Hepatocyte (in vitro differentiated cells): Measurements from ENCODE around the gene PTPRN2.

Experiments used
- EZH2 ChIP-seq: fragments of 200-600 bp; sonication (generic); IDR thresholded peaks from 2 replicates; pipeline ENCODE4 v1.6.1; 2016; ENCODE audit warnings: antibody characterized with exemption, mild to moderate bottlenecking, borderline replicate concordance
- EZH2phosphoT487 ChIP-seq: fragments of 200-600 bp; sonication (generic); IDR thresholded peaks from one replicate; pipeline ENCODE4 v1.6.1; 2018; ENCODE audit warnings: antibody characterized with exemption, mild to moderate bottlenecking, low read depth, moderate library complexity; ENCODE audit not compliant: unreplicated experiment, severe bottlenecking
- TF ChIP-seq, protein P1 (sequence below): fragments of 200-600 bp; sonication (generic); IDR thresholded peaks from 2 replicates; pipeline ENCODE4 v1.5.1; 2016; ENCODE audit warnings: antibody characterized with exemption, mild to moderate bottlenecking; ENCODE audit not compliant: poor library complexity

- TF ChIP-seq, protein P1, sequence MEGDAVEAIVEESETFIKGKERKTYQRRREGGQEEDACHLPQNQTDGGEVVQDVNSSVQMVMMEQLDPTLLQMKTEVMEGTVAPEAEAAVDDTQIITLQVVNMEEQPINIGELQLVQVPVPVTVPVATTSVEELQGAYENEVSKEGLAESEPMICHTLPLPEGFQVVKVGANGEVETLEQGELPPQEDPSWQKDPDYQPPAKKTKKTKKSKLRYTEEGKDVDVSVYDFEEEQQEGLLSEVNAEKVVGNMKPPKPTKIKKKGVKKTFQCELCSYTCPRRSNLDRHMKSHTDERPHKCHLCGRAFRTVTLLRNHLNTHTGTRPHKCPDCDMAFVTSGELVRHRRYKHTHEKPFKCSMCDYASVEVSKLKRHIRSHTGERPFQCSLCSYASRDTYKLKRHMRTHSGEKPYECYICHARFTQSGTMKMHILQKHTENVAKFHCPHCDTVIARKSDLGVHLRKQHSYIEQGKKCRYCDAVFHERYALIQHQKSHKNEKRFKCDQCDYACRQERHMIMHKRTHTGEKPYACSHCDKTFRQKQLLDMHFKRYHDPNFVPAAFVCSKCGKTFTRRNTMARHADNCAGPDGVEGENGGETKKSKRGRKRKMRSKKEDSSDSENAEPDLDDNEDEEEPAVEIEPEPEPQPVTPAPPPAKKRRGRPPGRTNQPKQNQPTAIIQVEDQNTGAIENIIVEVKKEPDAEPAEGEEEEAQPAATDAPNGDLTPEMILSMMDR, result no peak
- no peak for TF ChIP-seq EZH2
- no peak for TF ChIP-seq EZH2phosphoT487
Measured at GRCh38 chr7:157932498-157933218, 655.0 kb downstream of the PTPRN2 start.
